PC-9 (cell line): ENCODE measurements around the gene SVOPL.

Experiments used
- EZH2 ChIP-seq: fragments of 200-600 bp; sonication (generic); IDR thresholded peaks from 2 replicates; pipeline ENCODE4 v1.8.0; 2017; ENCODE audit warnings: antibody characterized with exemption, low read depth
- TF ChIP-seq, protein P1 (sequence below): fragments of 200-600 bp; sonication (generic); conservative IDR thresholded peaks from 2 replicates; pipeline ENCODE4 v1.6.1; 2017; ENCODE audit warnings: mixed run types, antibody characterized with exemption, mild to moderate bottlenecking, moderate library complexity

DNA sequence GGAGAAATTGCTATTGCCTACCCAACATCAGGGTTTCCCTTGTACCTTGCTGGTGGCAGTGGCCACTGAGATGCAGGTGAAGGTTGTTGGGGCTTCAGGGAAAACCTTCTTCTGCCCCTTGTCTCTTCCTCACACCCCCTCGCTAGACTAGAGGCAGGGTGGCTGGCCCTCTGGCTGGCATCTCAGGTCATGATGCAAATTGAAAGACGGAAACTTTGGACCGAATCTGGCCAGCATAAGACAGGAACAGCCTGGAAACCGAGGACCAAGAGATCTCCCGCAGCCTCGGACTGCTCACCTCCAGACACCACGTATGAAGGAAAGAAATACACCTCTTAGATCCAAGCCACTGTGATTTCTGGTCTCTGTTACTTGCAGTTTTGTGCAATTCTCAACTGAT, 2.9 kb downstream of the SVOPL start:
- TF ChIP-seq, protein P1, sequence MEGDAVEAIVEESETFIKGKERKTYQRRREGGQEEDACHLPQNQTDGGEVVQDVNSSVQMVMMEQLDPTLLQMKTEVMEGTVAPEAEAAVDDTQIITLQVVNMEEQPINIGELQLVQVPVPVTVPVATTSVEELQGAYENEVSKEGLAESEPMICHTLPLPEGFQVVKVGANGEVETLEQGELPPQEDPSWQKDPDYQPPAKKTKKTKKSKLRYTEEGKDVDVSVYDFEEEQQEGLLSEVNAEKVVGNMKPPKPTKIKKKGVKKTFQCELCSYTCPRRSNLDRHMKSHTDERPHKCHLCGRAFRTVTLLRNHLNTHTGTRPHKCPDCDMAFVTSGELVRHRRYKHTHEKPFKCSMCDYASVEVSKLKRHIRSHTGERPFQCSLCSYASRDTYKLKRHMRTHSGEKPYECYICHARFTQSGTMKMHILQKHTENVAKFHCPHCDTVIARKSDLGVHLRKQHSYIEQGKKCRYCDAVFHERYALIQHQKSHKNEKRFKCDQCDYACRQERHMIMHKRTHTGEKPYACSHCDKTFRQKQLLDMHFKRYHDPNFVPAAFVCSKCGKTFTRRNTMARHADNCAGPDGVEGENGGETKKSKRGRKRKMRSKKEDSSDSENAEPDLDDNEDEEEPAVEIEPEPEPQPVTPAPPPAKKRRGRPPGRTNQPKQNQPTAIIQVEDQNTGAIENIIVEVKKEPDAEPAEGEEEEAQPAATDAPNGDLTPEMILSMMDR, result no peak
- TF ChIP-seq EZH2, result no peak
